ENCODE results near the gene EVX1. TPM values are rescaled to one million over a fixed set of nuclear protein-coding genes. Genes with fewer than 3 reads are reported as not detected.

Gene EVX1
- total RNA-seq, 4 donors from 2014 or later: not detected

DNA sequence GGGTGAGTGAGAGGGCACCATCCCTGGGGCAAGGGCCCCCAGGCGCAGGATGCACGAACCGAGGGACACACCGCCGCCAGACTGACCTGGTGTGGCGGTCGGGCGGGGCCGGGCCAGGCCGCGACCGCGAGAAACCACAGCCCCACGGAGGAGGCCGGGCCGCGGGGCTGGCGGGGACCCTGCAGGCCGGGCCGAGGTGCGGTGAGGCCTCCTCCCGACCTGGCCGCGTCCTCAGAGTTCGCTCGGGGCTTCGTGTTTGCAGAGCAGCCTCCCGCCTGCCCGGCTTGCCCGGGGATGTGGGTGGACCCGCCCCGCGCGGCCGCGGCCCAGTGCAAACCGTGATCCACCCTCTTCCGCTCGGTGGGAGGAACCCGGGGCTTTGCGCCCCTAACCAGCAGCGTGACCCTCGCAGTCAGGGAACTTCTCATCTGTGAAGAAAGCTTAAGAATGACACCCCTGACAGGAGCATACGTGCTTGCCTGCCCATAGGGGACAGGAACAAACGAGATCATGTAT is 22.1 kb upstream of the EVX1 start:
- peaks cover 42% of the 10 kb centered on the region for H3K27me3 ChIP-seq
- WGBS, 2 donors: 33 to 34% methylated on average over 6 to 10 of the region's 45 CpGs
- no peaks in the 10 kb centered on the region for H3K36me3 ChIP-seq
- no peak overlapping the region for H3K4me3 ChIP-seq (replicated peaks in 1 of 3)
- H3K9me3 ChIP-seq: no peaks in the 10 kb centered on the region
- TF ChIP-seq, protein P1, sequence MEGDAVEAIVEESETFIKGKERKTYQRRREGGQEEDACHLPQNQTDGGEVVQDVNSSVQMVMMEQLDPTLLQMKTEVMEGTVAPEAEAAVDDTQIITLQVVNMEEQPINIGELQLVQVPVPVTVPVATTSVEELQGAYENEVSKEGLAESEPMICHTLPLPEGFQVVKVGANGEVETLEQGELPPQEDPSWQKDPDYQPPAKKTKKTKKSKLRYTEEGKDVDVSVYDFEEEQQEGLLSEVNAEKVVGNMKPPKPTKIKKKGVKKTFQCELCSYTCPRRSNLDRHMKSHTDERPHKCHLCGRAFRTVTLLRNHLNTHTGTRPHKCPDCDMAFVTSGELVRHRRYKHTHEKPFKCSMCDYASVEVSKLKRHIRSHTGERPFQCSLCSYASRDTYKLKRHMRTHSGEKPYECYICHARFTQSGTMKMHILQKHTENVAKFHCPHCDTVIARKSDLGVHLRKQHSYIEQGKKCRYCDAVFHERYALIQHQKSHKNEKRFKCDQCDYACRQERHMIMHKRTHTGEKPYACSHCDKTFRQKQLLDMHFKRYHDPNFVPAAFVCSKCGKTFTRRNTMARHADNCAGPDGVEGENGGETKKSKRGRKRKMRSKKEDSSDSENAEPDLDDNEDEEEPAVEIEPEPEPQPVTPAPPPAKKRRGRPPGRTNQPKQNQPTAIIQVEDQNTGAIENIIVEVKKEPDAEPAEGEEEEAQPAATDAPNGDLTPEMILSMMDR (IDR thresholded peaks at IDR 0.05): no peak
- TF ChIP-seq POLR2A (IDR thresholded peaks at IDR 0.05): no peak
- intact Hi-C loops (cut with DNase I): no loop called here
- peaks cover 0 to 5% of the 10 kb centered on the region in 2 donors for H3K4me1 ChIP-seq
- no peak overlapping the region for H3K27ac ChIP-seq
- DNase-seq: no peak

DNA sequence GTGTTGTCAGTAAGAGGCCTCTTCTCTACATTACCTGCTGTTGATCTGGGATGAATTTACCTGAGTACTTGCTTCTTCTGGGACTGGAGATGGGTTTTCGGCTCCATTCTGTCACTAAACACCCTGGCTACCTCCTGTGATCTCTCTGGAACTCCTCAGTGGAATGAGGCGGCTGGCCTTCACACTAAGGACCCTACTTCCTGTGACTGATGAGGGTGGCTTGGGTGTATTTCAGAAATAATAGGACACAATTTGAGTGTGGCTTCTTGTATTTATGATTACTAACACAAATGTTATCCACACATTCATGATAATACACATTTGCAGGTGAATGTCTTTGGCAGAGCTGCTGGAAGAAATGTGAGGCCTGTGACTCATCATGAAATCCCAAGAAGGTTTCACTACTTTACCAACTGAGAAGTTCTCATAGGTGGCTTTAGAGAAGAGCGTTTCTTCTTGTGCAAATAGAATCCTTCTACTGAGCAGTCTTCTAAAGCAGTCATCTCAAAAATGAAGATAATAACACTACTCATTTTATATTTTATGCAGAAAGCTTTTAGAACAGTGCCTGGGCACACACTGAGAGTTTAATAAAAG is 21.3 kb upstream of the EVX1 start:
- H3K27me3 ChIP-seq: peaks cover 49% of the 10 kb centered on the region
- no peak overlapping the region for H3K27ac ChIP-seq
- intact Hi-C loops (cut with DNase I): no loop called here
- 91 to 93% methylated on average over 3 of the region's 3 CpGs for WGBS, 2 donors
- H3K36me3 ChIP-seq: no peaks in the 10 kb centered on the region
- no peak overlapping the region for H3K4me3 ChIP-seq (replicated peaks in 1 of 3)
- TF ChIP-seq, protein P1 (IDR thresholded peaks at IDR 0.05): no peak
- TF ChIP-seq POLR2A (IDR thresholded peaks at IDR 0.05): no peak
- H3K9me3 ChIP-seq: no peaks in the 10 kb centered on the region
- DNase-seq: no peak
- peaks cover 0 to 5% of the 10 kb centered on the region in 2 donors for H3K4me1 ChIP-seq

DNA sequence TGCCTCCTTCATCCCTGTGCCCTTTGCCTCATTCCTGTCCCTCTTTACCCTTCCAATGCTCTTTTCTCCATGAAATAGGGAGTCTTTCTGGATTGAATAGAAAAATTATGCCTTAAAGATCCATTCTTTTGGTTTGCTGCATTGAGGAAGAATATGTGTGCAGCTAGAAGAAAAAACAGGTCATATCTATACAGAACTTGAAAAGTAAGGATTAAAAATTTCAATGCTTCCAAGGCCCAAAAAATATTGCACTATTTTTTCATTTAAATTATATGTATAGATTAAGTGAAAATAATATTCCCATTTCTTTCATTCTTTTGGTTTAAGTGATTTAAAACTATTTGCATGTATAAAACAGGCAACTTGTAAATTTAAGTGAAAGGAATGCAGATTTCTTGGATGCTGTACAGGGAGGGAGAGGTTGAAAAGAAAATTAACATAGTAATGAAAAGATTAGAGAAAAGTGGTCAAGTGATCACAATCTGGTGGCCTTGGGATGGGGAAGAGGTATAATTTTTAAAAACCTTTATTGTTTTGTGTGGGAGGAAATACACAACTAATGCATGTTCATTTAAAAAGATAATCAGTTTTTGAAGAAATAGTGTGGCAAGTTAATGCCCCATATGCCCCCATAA is 18.5 kb upstream of the EVX1 start:
- Histone ChIP-seq H3K9me3 (no peaks in the 10 kb centered on the region), H3K27me3 (peaks cover 52% of the 10 kb centered on the region), H3K4me3 (replicated peaks in 1 of 3) (no peak overlapping the region), H3K4me1 (peaks cover 0 to 5% of the 10 kb centered on the region in 2 donors), H3K27ac (no peak overlapping the region), H3K36me3 (no peaks in the 10 kb centered on the region)
- intact Hi-C loops (cut with DNase I): no loop called here
- no peak for DNase-seq
- TF ChIP-seq, protein P1 (IDR thresholded peaks at IDR 0.05): no peak
- TF ChIP-seq POLR2A (IDR thresholded peaks at IDR 0.05): no peak

DNA sequence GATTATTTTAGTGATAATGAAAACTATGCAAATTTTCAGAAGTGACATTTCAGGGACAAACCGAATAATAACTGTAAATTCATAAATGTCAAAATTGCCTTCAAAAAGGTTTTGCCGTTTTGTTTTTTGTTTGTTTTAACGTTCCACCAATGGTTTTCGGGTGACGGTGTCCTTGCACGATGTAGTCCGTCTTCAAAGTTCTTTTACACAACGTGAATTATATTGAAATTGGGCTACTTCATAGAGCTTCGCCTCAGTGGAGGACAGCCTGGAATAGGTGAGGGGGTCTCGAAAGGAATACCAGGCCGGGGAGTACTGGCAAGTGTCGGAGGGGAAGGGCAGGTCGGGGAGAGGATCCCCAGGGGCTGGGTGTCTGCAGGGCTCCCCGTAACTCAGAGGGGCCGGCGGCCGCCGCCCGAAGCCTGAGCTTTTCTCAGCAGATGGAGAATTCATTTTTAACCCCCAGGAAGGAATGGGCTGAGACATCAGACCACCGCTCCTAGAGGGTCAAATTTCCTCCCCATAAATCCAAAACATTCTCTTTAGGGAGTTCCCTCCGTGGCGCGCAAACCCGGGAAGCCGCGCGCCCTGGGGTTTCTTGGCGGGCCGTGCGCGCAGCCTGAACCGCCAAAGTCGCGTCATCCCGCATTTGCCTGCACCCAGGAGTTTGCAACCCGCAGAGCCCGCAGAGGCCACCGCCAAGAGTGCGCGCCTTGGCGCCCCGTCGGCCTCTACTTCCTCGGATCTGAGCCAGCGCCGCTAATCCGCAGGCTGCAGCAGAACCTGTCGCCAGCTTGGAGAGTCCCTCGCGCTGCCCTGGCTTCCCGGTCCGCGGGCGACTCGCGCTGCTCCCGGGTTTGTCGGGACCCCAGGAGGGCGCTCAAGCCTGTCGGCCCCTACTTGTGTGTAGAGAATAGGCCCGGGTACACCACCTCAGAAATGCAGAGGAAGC is 17.3 kb upstream of the EVX1 start:
- Histone ChIP-seq H3K27ac (no peak overlapping the region), H3K4me1 (peaks cover 0 to 5% of the 10 kb centered on the region in 2 donors), H3K36me3 (no peaks in the 10 kb centered on the region), H3K4me3 (replicated peaks in 1 of 3) (no peak overlapping the region), H3K27me3 (peaks cover 48% of the 10 kb centered on the region), H3K9me3 (no peaks in the 10 kb centered on the region)
- DNase-seq: no peak
- 8 to 11% methylated on average over 32 to 53 of the region's 61 CpGs for WGBS, 2 donors
- TF ChIP-seq, protein P1 (IDR thresholded peaks at IDR 0.05): no peak
- TF ChIP-seq POLR2A (IDR thresholded peaks at IDR 0.05): no peak
- intact Hi-C loops (cut with DNase I): no loop called here

All from thyroid gland (tissue), 4 donors.